Smooth muscle cell (in vitro differentiated cells): ENCODE measurements around the gene ERC2. TPM values are rescaled to one million over a fixed set of nuclear protein-coding genes. Genes with fewer than 3 reads are reported as not detected.

Source experiments
- DNase-seq: peaks from one replicate; lab custom pipeline; 2025; ENCODE audit not compliant: unreplicated experiment; lab: John Stamatoyannopoulos, UW
- H2AFZ ChIP-seq: fragments of 200-600 bp; sonication (generic); 2 replicates; pipeline ENCODE4 v1.6.0; 2016; ENCODE audit warnings: antibody characterized with exemption, low read depth, mild to moderate bottlenecking
- H3F3A ChIP-seq: fragments of 200-600 bp; sonication (generic); 2 replicates; pipeline ENCODE4 v1.6.0; 2017; ENCODE audit warnings: antibody characterized with exemption, low read depth
- H3K27ac ChIP-seq: fragments of 200-600 bp; sonication (generic); 2 replicates; pipeline ENCODE4 v1.5.1; 2016; ENCODE audit warnings: low read depth, mild to moderate bottlenecking
- H3K27me3 ChIP-seq: fragments of 200-600 bp; sonication (generic); 2 replicates; pipeline ENCODE4 v1.6.1; 2016; ENCODE audit warnings: low read depth, mild to moderate bottlenecking
- H3K36me3 ChIP-seq: fragments of 200-600 bp; sonication (generic); 2 replicates; pipeline ENCODE4 v1.5.1; 2016; ENCODE audit warnings: low read depth
- H3K4me1 ChIP-seq: fragments of 200-600 bp; sonication (generic); 2 replicates; pipeline ENCODE4 v1.5.1; 2016; ENCODE audit warnings: low read depth
- H3K4me2 ChIP-seq: fragments of 200-600 bp; sonication (generic); 2 replicates; pipeline ENCODE4 v1.6.0; 2016; ENCODE audit warnings: mild to moderate bottlenecking
- H3K4me3 ChIP-seq: fragments of 200-600 bp; sonication (generic); 2 replicates; pipeline ENCODE4 v1.5.1; 2016; ENCODE audit warnings: mild to moderate bottlenecking
- H3K79me2 ChIP-seq: fragments of 200-600 bp; sonication (generic); 2 replicates; pipeline ENCODE4 v1.6.0; 2016; ENCODE audit warnings: low read depth, mild to moderate bottlenecking
- H3K9ac ChIP-seq: fragments of 200-600 bp; sonication (generic); 2 replicates; pipeline ENCODE4 v1.6.0; 2016; ENCODE audit warnings: low read depth
- H3K9me3 ChIP-seq: fragments of 200-600 bp; sonication (generic); replicated peaks from 2 replicates; pipeline ENCODE4 v1.5.1; 2016; ENCODE audit warnings: low read depth
- H4K20me1 ChIP-seq: fragments of 200-600 bp; sonication (generic); 2 replicates; pipeline ENCODE4 v1.6.0; 2016; ENCODE audit warnings: low read depth
- CTCF ChIP-seq: fragments of 200-600 bp; sonication (generic); IDR thresholded peaks from 2 replicates; pipeline ENCODE4 v1.5.1; 2017; ENCODE audit warnings: borderline replicate concordance, mild to moderate bottlenecking, antibody characterized with exemption; ENCODE audit not compliant: insufficient read depth, poor library complexity, severe bottlenecking
- WGBS: methylation state at CpG from one replicate; pipeline ENCODE4 v1.1.7; 2016; ENCODE audit warnings: low lambda C conversion rate; 5-methylcytosine and 5-hydroxymethylcytosine counted together
- polyA plus RNA-seq: library from polyadenylated mRNA; unstranded; fragments of >200 nt; fragmentation: Nextera tagmentation; extraction: Ambion mirVana; gene quantifications from 2 replicates; pipeline ENCODE4 v1.2.1, GENCODE V29; 2016
- total RNA-seq: library from RNA; depleted of rRNA; stranded (reverse); fragments of >200 nt; gene quantifications from 2 replicates; pipeline ENCODE4 v1.2.3, GENCODE V29; 2014

ERC2 gene
- total and polyA plus RNA-seq, 2 experiments from 2014 or later: 1.1 TPM; not detected in 1

- Histone ChIP-seq H3K9ac (no peak overlapping the region), H3K4me2 (peak overlapping the region; percentile 5)
Measured at GRCh38 chr3:55571913-55572312, 896.4 kb downstream of the ERC2 start.

GRCh38 chr3:55571216-55571813 lies 897.0 kb downstream of the ERC2 start:
- Histone ChIP-seq H3K4me3 (no peak overlapping the region), H3K27me3 (no peaks in the 10 kb centered on the region), H3K4me1 (peaks cover 5% of the 10 kb centered on the region), H3K9ac (no peak overlapping the region), H3F3A (peaks cover 11% of the 10 kb centered on the region), H3K79me2 (no peaks in the 10 kb centered on the region), H3K9me3 (no peaks in the 10 kb centered on the region), H2AFZ (no peak overlapping the region), H4K20me1 (no peaks in the 10 kb centered on the region), H3K27ac (peak overlapping the region; percentile 58), H3K4me2 (peak overlapping the region; percentile 5), H3K36me3 (no peaks in the 10 kb centered on the region)
- WGBS: 43% methylated on average over 3 of the region's 3 CpGs
- no peak for TF ChIP-seq CTCF
- no peak for DNase-seq

More at GRCh38 chr3:55571913-55572312, 896.4 kb downstream of the ERC2 start:
- Histone ChIP-seq H4K20me1 (no peaks in the 10 kb centered on the region), H2AFZ (no peak overlapping the region), H3K79me2 (no peaks in the 10 kb centered on the region), H3K27ac (peak overlapping the region; percentile 58), H3F3A (peaks cover 11% of the 10 kb centered on the region), H3K36me3 (no peaks in the 10 kb centered on the region), H3K4me1 (peaks cover 5% of the 10 kb centered on the region), H3K9me3 (no peaks in the 10 kb centered on the region), H3K4me3 (no peak overlapping the region), H3K27me3 (no peaks in the 10 kb centered on the region)
- 13% methylated on average over 10 of the region's 10 CpGs for WGBS
- no peak for DNase-seq
- TF ChIP-seq CTCF: peak; percentile 32

GRCh38 chr3:55570271-55570711 lies 898.0 kb downstream of the ERC2 start:
- Histone ChIP-seq H3K27ac (peak overlapping the region; percentile 67), H2AFZ (no peak overlapping the region), H3K27me3 (no peaks in the 10 kb centered on the region), H3K4me2 (peak overlapping the region; percentile 48), H3K9me3 (no peaks in the 10 kb centered on the region), H3K36me3 (no peaks in the 10 kb centered on the region), H4K20me1 (no peaks in the 10 kb centered on the region), H3K79me2 (no peaks in the 10 kb centered on the region), H3F3A (peaks cover 16% of the 10 kb centered on the region), H3K9ac (no peak overlapping the region), H3K4me3 (no peak overlapping the region), H3K4me1 (peaks cover 5% of the 10 kb centered on the region)
- no peak for TF ChIP-seq CTCF
- no peak for DNase-seq
- 41% methylated on average over 9 of the region's 9 CpGs for WGBS
